ENCODE data around the gene SRRM4.

Gene SRRM4

GRCh38 chr12:119171691-119172425, 190.5 kb downstream of the SRRM4 start:
- no peak for DNase-seq

GRCh38 chr12:119175081-119175480, 193.7 kb downstream of the SRRM4 start:
- DNase-seq = no peak

- no peak for DNase-seq
Observed at GRCh38 chr12:119176267-119177055, 195.1 kb downstream of the SRRM4 start.

DNA sequence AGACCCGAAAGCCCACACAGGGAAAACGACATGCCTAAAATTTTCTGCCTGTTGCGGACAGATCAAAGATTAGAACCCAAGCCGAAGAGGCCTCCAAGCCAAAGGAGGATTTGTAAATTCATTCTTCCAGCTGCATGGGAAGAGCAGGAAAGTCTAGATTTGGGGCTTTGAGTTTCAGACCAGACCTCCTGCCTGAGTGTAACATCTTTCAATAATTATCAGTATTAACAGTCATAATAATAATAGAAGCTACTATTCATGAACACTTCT, 195.7 kb downstream of the SRRM4 start:
- DNase-seq = no peak

GRCh38 chr12:119177724-119178380, 196.5 kb downstream of the SRRM4 start:
- no peak for DNase-seq

DNA sequence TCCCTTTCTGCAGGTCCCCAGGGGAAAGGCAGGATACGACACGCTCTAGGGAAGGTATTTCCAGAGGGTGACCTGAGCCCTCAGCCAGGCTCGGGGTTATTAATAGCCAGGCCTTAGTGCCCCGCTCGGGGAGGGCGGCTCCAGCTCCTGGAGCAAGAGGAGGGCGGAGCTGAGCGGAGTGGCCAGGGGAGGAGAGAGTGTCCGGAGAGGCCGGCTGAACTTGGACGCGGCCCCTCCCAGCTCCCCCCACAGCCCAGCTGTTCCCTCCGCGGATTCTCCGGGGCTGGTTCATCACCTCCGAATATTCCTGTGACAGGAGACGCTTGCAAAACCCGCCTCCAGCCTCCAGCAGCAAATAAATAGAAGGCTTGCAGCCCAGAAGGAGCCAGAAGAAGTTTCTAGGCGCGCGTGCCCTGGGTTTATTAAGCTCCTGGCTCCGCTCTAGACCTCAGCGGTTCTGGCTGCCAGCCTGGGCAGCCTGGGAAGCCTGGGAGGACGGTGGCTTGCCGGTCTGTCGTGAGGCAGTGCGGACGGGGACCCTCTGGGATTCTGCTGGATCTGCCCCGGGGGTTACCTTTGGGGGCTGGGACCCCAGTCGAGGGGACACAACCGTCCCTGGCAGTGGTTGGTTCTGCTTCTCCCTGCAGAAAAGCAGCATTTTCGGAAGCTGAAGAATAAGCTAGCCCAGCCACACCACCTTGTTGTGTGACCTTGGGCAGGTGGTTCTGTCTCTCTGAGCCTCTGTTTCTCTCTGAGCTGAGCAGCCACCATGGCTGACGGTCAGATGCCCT, 197.4 kb downstream of the SRRM4 start, which contains the start of gene HSPB8:
Gene HSPB8, plus strand, starts transcription at position 388 of the 791 bp plus-strand sequence. Its CDS starts 382 bp downstream, at position 770.
- peak; percentile 82 for DNase-seq

DNA sequence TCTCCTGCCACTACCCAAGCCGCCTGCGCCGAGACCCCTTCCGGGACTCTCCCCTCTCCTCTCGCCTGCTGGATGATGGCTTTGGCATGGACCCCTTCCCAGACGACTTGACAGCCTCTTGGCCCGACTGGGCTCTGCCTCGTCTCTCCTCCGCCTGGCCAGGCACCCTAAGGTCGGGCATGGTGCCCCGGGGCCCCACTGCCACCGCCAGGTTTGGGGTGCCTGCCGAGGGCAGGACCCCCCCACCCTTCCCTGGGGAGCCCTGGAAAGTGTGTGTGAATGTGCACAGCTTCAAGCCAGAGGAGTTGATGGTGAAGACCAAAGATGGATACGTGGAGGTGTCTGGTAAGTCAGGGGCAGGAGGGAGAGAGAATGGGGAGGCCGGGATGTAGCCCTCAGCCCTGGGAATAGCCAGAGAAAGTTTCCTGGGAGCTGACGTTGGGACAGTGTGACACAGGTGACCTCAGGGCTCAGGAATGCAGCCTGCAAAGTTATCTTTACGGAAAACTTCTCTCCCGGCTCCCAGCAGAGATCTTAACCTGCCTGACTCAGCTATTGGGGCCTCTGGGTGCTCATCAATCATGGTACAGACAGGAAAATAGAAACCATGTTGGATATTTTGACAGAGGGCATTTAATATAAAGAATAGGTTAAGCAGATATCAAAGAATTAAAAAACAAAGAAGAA, 198.1 kb downstream of the SRRM4 start:
- no peak for DNase-seq

DNA sequence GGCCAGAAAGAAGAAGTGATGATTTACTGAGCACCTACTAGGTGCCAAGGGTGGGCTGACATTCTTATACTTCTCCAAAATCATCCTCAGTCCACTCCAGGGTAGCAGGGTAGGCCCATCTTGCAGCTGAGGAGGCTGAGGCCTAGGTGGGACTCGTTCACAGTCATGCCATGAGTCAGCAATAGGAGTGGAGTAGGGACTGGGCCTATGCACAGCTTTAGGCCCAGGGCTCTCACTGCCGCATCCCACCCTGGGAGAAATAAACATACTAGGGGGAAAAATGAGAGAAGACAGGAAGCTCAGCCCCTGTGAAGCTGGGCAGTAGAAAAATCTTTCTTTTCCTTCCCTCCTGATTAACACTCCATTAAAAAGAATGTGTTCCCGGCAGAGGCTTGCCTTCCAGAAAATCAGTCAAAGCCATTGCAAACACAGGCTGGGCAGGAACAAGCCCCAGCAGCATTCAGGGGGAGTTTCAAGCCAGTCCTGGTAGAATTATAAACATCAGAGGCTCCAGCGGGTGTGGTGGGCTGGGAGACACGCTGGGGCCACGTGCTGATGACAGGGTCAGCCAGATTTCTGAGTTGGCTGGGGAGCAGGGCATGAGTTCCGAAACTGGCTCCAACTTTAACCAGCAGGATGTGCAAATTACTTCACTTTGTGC, 199.2 kb downstream of the SRRM4 start:
- DNase-seq = no peak

GRCh38 chr12:119181202-119181601, 199.9 kb downstream of the SRRM4 start:
- no peak for DNase-seq

- DNase-seq = no peak
Observed at GRCh38 chr12:119181944-119182343, 200.6 kb downstream of the SRRM4 start.

DNA sequence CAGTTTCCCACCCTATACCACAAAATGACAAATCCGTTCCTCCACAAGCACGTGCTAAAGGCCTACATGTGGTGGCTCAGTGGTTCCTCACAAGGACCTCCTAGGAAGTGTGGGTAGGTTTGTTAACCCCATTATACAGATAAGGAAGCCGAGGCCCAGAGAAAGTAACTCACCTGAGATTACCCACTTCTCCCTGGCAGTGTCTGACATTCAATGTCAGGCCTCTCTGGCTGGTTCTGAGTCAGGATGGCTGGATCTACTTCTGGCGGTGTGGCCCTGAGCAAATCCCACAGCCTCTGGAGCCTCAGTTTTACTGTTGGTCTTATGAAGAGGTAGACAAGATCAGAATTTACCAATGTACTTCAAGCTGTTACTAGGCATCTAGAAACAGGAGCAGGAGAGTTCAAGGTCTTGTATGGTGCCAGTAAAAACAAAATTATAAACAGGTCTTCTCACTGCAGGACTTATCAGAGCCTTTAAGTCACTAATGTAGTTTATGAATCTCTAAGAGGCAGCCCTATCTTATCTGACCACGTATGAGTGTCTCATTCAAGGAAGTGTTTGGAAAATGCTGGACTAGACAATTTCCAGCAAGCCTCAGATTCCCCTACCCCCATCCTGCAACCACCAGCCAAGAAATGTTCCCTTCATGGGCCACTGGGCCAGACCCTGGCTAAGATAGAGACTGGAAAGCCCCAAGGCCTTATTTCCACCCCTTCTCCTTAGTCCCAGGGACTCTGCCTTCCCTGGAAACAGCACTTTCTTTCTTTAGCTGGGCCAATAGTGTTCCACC, 201.6 kb downstream of the SRRM4 start:
- no peak for DNase-seq

DNA sequence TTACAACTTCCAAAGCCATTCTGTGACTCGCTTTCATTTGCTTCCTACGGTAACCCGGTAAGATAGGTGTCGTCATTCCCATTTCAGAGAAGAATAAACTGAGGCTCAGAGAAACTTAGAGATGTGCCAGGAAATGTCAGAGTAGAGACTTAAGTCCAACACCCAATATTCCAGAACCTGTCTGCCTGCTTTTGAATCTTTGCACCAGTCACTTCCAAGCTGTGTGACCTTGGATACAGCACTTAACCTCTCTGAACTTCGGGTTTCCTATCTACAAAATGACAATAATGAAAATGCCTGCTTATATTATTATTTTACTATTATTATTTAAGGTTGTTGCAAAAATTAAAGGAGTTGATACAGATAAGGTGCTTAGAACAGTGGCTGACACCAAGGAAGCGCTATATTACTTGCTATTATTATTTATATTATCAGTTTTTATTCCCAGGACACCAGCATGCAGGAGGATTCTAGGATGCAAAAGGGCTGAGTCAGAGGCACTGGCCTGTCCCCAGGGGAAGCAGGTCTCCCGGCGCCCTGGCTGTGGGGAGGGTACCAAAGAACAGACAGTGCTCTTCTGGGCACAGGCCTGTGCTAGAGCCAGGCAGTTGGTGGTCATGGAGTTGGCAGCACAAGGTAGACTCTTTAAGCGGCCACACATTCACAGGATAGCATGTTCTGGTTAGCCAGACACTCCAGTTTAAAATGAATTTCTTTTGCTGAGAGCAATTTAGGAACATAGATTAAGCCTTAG, 202.8 kb downstream of the SRRM4 start:
- DNase-seq = no peak

DNA sequence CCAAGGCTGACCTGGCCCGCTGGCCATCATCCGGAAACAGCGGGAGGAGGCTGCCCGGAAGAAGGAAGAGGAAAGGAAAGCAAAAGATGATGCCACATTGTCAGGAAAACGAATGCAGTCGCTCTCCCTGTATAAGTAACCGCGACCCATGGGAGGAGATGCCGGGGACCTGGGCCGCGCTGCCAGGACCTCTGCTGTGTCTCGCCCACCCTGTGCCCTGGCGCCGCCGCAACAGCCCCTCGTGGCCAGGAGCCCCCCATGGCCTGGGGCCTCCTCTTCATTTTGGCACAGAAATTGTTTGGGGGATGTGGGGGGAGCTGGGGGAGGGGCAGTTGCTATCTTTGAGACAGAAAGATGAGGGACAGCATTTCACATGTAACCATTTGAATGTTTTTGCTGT, 213.9 kb downstream of the SRRM4 start:
- no peak for DNase-seq

GRCh38 chr12:119198440-119198839, 217.1 kb downstream of the SRRM4 start:
- DNase-seq = no peak

DNA sequence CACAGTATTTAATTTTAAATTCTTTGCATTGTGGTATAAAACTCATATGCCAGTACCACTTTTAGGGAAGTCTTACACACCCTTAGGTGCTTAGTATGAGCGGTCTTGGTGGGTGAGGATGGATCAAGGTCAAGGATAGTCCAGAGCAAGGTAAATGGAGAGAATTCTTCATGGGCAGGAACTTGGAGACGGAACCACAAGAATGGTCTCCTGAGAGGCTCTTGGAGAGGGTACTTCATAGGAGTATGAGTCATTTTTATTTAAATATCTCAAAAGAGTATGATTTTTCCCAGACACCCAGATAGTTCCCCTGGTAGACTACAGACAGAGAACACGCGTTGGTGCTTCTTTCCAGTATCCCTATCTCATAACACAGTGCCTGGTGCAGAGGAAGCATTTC, 219.3 kb downstream of the SRRM4 start:
- no peak for DNase-seq

DNA sequence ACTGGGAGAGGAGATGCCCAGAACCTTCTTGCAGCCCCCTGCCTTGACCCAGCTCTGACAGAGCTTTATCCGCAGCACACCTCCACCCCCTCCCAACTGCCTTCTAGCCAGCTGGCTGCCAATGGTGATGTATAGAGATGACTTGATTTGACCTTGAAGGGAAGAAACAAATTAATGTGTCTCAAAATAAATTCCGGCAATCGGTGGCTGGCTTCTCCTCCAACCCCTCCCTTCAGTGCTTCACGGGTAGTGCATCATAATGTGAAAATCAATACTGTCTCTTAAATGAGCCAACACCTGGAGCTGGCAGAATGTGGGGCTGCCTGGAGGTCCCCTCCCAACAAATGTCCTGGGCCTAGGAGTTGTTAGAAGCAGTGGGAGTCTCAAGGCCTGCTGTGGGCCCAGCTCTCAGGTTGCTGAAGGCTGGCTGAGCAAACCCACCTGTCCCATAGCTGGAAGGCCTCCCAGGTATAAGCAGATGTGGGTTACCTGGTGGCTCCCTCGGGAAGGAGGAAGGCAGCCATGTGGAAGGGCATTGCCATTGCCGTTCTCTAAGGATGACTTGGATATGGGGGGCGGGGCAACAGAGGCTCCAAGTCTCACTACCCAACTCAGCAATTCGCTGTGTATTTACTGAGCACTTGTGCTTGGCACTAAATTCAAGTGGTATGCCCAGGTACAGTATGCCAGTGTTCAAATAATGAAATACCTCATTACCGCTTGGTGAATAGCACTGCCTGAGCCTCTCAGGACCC, 220.6 kb downstream of the SRRM4 start:
- no peak for DNase-seq

DNA sequence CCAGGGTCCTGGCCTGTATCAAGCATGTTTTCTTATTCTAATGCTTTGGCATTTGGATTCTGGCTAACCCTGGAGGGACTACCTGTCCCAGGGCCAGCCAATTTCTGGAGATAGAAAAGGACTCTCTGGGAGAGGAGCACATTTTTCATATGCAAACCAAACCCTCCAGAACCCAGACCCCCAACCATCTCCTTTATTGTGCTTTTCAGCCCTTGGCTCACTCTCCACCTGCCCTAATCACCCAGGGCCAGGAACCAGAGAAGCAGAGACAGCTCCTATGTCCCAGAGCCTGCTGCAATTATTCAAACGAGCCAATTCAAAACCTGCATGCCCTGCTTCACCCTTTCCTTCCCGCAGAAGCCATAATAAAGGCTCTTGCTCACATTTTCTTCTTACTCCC, 221.2 kb downstream of the SRRM4 start:
- DNase-seq = no peak

- DNase-seq = no peak
Observed at GRCh38 chr12:119204131-119204530, 222.8 kb downstream of the SRRM4 start.

GRCh38 chr12:119204671-119205285, 223.4 kb downstream of the SRRM4 start:
- no peak for DNase-seq

Measured in retina (tissue), 1 donor.